HG03097 (cell line): ENCODE data around the gene VWCE.

Experiments
- ATAC-seq: cut with Tn5 transposase; IDR thresholded peaks from one replicate; pipeline ENCODE4 v1.9.1; 2021; ENCODE audit not compliant: unreplicated experiment, low FRiP score

The VWCE gene

GRCh38 chr11:61331651-61332050, 36.5 kb upstream of the VWCE start:
- no peak for ATAC-seq

GRCh38 chr11:61329871-61330270, 34.8 kb upstream of the VWCE start:
- ATAC-seq: no peak

DNA sequence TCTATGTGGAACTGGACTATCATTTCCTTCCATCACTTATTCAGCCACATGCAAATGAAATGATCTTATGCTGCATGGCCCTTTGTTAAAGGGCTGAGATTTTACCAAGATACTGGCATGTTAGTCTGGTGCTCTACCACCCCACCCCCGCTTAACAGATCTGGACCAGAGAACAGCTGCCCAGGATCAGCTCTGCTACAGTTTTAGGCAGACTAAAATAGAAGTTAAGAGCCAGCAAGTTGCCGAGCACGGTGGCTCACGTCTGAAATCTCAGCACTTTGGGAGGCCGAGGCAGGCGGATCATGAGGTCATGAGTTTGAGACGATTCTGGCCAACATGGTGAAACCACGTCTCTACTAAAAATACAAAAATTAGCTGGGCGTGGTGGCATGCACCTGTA, 33.2 kb upstream of the VWCE start:
- no peak for ATAC-seq

DNA sequence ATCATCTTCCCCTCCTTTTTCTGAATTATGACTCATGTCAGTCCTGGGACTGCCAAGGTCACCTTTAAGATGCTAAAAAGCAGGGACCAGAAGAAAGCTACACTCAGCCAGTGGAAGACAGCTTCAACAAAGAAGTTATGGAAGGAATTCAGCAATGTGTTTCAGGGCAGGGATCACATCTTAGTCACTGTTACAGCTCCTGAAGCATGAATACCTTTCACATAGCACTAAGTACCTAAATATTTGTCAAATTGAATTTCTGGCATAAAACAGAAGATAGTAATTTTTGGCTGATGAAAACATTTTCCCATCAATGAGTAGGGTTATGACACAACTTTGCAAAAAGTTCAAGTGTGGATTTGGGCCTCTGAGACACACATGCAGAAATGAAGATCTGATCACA, 32.6 kb upstream of the VWCE start:
- no peak for ATAC-seq

DNA sequence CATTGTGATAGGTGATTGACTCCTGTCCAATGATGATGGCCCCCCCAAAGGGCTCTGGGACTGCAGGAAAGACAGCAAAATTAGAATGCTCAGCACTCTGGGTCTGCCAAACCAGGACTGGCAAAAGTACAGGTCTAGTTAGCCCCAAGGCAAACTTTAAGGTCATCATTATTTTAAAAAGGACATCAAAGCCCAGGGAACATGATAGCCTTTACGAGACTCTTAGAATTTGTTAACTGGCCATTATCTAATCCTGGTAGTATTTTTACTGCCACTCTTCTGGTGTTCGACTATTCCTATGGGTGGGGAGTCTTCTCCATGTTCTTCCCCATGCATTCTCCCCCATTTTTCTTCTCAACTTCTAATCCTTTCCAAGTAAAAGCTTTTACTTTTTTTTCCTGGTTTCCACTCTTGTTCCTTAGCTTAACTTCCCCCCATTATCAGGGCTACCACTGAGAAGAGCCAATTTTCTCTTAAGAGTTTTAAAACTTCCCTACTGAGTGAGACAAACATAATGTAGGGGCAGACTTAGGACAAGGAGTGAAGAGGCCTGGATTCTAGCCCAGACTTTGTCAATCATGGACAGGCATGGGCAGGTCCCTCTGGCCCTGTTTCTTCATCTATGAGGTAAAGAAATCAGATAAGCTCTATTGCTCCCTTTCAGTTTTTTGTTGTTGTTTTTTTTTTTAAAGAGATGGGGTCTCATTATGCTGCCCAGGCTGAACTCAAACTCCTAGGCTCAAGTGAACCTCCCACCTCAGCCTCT, 30.7 kb upstream of the VWCE start:
- ATAC-seq: no peak

GRCh38 chr11:61315260-61315659, 20.1 kb upstream of the VWCE start:
- no peak for ATAC-seq

DNA sequence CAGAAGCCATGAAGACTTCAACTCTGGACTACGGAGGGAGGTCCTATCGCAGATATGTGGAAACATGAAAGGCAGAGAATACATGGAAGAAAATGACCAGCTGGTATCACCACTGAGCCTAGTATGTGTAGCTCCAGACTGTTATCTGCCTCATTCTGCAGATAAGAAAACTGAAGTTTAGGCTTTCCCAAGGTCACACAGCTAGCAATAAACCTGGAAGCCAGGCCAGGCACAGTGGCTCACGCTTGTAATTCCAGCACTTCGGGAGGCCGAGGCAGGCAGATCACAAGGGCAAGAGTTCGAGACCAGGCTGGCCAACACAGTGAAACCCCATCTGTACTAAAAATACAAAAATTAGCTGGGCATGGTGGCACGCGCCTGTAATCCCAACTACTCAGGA, 15.6 kb upstream of the VWCE start:
- ATAC-seq: no peak

DNA sequence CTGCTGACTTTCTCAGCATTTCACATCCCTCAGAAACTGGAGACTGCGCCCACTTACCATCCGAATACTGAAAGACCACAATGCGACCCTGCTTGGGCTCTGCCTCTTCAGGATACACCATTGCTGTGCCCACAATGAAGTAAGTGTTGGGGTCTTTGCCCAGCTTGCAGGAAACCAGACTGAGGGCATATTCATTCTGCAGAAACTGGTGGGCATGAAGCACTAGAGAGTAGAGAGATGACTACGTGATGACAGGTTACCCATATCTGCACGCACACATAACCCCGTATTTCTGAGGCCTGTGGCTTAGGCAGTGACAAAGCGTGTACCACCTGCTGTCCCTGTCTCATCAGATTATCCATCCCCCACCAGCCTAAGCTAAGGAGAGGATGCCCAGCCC, 14.6 kb upstream of the VWCE start:
- no peak for ATAC-seq

DNA sequence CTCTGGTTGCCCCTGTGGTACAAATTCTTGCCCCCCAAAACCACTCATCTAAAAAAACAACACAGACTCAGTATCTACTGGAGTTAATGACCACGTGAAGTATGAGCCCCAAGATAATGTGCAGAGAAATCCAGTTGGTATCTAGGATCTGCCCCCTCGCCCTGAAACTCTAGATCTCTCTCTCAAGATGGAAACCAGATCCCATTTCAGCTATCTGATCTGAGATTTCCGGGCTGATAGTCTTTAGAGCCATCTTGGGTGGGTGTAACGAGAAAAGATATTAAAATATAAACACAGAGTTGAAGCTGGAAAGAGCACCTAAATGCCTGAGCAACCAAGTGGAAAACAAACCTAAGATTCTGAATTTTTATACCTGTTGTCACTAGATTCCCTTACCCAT, 14.0 kb upstream of the VWCE start:
- no peak for ATAC-seq

DNA sequence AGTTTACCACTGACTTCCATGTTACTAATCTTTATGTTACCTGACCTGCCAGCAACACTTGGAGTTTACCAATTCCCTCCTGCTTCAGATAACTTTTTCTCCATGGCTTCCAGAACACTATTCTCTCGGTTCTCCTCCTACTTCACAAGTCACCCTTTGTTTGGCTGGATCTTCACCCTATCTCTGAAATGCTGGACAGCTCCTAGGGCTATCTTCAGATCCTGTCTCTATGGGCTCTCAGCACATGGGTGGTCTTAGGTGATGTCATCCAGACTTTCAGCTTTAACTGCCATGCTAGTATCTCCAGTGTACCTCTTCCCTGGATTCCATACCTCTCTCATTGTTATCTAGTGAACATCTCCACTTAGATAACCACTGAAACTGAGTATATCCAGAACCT, 12.2 kb upstream of the VWCE start:
- ATAC-seq: no peak

DNA sequence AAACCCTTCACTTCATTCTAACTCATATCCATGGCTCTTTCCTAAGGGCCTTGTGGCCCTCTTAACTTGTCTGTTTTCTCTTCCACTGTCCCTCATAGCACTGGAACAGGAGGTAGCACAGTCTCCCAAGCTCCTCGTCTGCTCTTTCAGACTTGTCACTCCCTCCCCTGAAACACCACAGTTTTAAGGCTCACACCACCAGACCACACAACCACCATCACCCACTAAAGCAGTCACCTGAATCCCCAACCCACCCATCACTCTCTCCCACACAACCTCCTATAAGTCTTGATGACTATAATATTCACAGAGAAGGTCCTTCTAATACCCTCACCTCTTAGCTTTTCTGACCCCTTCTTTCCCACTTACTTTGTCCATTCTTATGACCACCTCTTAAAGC, 11.1 kb upstream of the VWCE start:
- ATAC-seq: no peak

DNA sequence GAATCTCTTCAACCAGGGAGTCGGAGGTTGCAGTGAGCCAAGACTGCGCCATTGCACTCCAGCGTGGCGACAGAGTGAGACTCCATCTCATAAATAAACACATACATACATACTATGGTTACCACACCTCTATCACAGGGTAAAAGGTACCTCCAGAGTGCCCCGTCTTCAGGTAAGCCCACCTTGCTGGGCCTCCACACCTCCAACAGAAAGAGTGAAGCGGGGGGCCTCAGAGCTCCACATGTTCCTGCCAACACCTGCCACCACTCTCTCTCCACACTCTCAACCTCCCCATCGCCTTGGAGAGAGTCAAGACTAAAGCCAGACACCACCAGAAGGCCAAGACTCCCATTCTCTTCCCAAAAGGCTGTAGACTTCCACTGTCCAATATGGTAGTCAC, 10.3 kb upstream of the VWCE start:
- ATAC-seq: no peak

GRCh38 chr11:61303725-61304124, 8.6 kb upstream of the VWCE start:
- ATAC-seq: no peak

DNA sequence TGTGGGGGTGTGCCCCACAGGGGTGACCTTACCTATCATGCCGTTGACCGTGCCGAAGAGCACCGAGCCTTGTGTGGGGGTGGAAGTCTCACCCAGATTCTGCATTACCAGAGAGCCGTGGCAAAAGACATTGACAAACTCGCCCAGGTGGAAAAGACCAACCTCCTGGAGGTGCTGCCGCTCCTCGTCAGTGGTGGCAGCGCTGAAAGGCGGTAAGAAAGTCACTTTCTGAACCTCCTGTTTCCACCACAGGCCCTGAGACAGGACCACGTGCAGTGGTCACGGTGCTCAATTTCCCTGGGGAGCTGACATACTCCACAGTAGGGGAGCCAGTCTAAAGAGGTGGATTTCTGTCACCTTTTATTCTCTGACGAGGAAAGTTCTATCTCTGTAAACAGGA, 7.4 kb upstream of the VWCE start:
- ATAC-seq: no peak

DNA sequence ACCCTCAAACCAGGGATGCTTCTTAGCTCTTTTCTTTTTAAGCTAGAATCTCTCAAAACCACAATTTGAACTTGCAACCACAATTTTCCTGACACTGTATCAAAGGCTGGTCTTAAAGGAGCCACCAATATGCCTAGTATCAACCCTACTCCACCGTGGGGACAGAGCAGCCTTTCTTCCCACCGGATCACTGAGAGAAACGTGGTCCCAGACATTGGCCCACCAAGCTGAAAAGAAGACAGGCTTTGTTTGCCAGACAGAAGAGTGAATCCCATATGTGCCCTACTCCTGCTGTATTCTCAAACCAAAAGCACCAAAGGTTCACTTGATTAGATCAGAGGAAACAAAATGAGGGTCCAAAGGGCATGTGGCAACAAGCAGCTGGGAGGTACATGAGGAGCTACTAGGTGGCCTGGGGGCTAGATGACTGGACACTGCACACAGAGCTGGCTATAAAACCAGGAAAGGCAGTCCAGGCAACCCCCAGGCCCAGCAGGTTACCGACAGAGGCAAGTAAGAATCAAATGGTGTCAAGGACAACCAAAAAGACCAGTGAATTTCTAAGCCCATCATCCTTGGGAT, 3.6 kb upstream of the VWCE start:
- no peak for ATAC-seq

GRCh38 chr11:61297746-61298145, 2.6 kb upstream of the VWCE start:
- no peak for ATAC-seq

GRCh38 chr11:61297341-61297740, 2.2 kb upstream of the VWCE start:
- ATAC-seq: no peak

GRCh38 chr11:61295596-61295926, 445 bp upstream of the VWCE start:
- no peak for ATAC-seq

GRCh38 chr11:61293867-61294716, 1.0 kb downstream of the VWCE start:
- ATAC-seq: peak; percentile 32

- no peak for ATAC-seq
Measured at GRCh38 chr11:61292356-61292755, 2.8 kb downstream of the VWCE start.

DNA sequence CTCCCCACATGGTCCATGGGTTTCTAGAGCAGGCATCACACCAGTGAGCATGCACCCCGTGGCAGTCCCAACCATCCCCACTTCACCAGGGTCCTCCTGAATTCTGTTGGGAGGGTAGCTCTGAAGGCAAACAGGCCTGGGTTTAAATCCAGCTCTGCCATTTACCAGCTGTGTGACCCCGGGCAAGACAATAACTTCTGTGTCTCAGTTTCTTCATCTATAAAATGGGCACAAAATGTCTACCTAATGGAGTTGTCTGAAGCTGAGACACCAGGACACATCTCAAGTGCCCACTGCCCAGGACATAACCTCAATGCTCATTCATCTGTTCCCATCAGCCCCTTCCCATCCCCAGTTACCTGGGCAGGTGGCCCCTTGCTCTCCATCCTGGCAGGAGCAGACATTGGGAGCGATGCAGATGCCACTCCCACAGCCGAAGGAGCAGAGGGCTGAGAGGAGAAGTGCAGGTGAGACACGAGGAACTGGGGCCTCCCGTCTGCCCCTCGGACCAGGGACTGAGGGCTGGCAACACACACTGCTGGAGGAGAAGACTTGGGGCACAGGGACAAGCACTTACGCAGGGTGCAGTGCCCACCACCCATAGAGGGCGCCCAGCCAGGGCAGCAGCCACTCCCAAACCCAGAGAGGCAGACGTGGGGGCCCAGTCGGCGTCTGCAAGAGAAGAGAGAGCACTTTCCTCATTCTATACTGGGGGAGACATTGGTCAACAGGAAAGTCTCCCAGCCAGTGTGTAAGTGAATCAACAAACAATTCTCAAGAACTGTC, 4.0 kb downstream of the VWCE start:
- ATAC-seq: no peak
